Ishikawa (cell line): ENCODE results near the gene SULT4A1.

Experiments used
- CREB1 ChIP-seq: IDR thresholded peaks from 2 replicates; pipeline ENCODE4 v1.6.1; 2012; ENCODE audit warnings: low read depth
- EP300 ChIP-seq: IDR thresholded peaks from 2 replicates; pipeline ENCODE4 v1.6.1; 2012; ENCODE audit warnings: borderline replicate concordance
- TF ChIP-seq, protein P1 (sequence below): IDR thresholded peaks from 2 replicates; pipeline ENCODE4 v1.6.1; 2012

GRCh38 chr22:43909708-43910107, 47.4 kb upstream of the SULT4A1 start:
- no peak for TF ChIP-seq CREB1
- TF ChIP-seq, protein P1, sequence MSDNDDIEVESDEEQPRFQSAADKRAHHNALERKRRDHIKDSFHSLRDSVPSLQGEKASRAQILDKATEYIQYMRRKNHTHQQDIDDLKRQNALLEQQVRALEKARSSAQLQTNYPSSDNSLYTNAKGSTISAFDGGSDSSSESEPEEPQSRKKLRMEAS, result no peak
- no peak for TF ChIP-seq EP300
